Hepatic stellate cell (primary cell): Measurements from ENCODE around the gene TEX22.
"Not testable (repeated sequence)": the region's sequence is repeated elsewhere in the genome, so short reads cannot be mapped to it uniquely, and the experiment has no call there.

Experiments used
- DNase-seq: peaks from one replicate; pipeline ENCODE4 v3.0.0; 2011; ENCODE audit warnings: low spot score

TEX22 gene

GRCh38 chr14:105398044-105398725 is at the start of gene TEX22:
Gene TEX22 (plus strand): TSS chr14:105398538. CDS start chr14:105399341, 803 bp downstream.
- peak; percentile 92 for DNase-seq

GRCh38 chr14:105348945-105349699 is 49.2 kb upstream of the TEX22 start:
- DNase-seq = no peak

- DNase-seq = no peak
Measured at GRCh38 chr14:105349992-105350391, 48.3 kb upstream of the TEX22 start.

GRCh38 chr14:105350450-105351244 is 47.7 kb upstream of the TEX22 start:
- DNase-seq = no peak

- no peak for DNase-seq
Measured at GRCh38 chr14:105351410-105351809, 46.9 kb upstream of the TEX22 start.

- peak; percentile 97 for DNase-seq
Measured at GRCh38 chr14:105351920-105352851, 46.2 kb upstream of the TEX22 start.

GRCh38 chr14:105353136-105353535 is 45.2 kb upstream of the TEX22 start:
- DNase-seq = no peak

GRCh38 chr14:105354541-105354940 is 43.8 kb upstream of the TEX22 start:
- DNase-seq = no peak

GRCh38 chr14:105355049-105355575 is 43.2 kb upstream of the TEX22 start:
- DNase-seq = no peak

- DNase-seq = no peak
Measured at GRCh38 chr14:105355850-105356604, 42.3 kb upstream of the TEX22 start.

- DNase-seq = no peak
Measured at GRCh38 chr14:105356927-105357326, 41.4 kb upstream of the TEX22 start.

- DNase-seq = no peak
Measured at GRCh38 chr14:105357626-105358025, 40.7 kb upstream of the TEX22 start.

- DNase-seq = no peak
Measured at GRCh38 chr14:105358140-105358846, 40.0 kb upstream of the TEX22 start.

- no peak for DNase-seq
Measured at GRCh38 chr14:105358943-105359342, 39.4 kb upstream of the TEX22 start.

- not testable (repeated sequence) for DNase-seq
Measured at GRCh38 chr14:105361412-105361811, 36.9 kb upstream of the TEX22 start.

GRCh38 chr14:105363847-105364708 is 34.3 kb upstream of the TEX22 start:
- DNase-seq = peak; percentile 93

GRCh38 chr14:105365101-105365500 is 33.2 kb upstream of the TEX22 start:
- DNase-seq = no peak

GRCh38 chr14:105365681-105366080 is 32.7 kb upstream of the TEX22 start:
- no peak for DNase-seq
